HepG2 (cell line): ENCODE data around the gene KANK3. TPM values are rescaled to one million over a fixed set of nuclear protein-coding genes. Genes with fewer than 3 reads are reported as not detected.

Experiments used
- ARNTL ChIP-seq: sonication (generic); formaldehyde crosslinking; IDR thresholded peaks from 2 replicates; pipeline ENCODE4 v1.4.0; 2020; ENCODE audit warnings: mild to moderate bottlenecking, missing genetic modification reagents
- GPN1 ChIP-seq: sonication (generic); formaldehyde crosslinking; IDR thresholded peaks from 2 replicates; pipeline ENCODE4 v1.5.1; 2020; ENCODE audit warnings: missing genetic modification reagents, borderline replicate concordance
- MBNL3 ChIP-seq: fragments of 250-450 bp; sonication (Bioruptor Pico); conservative IDR thresholded peaks from 2 replicates; pipeline ENCODE4 v1.8.0; 2022; ENCODE audit warnings: mild to moderate bottlenecking, inconsistent platforms
- MEIS1 ChIP-seq: sonication (generic); formaldehyde crosslinking; IDR thresholded peaks from 2 replicates; pipeline ENCODE4 v1.9.0; 2021; ENCODE audit warnings: mild to moderate bottlenecking, missing genetic modification reagents, moderate library complexity, borderline replicate concordance
- NBN ChIP-seq: fragments of 450-650 bp; conservative IDR thresholded peaks from 2 replicates; pipeline ENCODE4 v1.6.1; 2017
- NCOA1 ChIP-seq: sonication (generic); formaldehyde crosslinking; IDR thresholded peaks from 2 replicates; pipeline ENCODE4 v1.9.0; 2021; ENCODE audit warnings: missing genetic modification reagents
- NFE2 ChIP-seq: sonication (generic); formaldehyde crosslinking; IDR thresholded peaks from 2 replicates; pipeline ENCODE4 v1.4.0; 2020; ENCODE audit warnings: missing genetic modification reagents
- PPARG ChIP-seq: conservative IDR thresholded peaks from 2 replicates; pipeline ENCODE4 v1.6.1; 2016; ENCODE audit warnings: missing biosample characterization, missing genetic modification reagents
- WIZ ChIP-seq: sonication (generic); formaldehyde crosslinking; IDR thresholded peaks from 2 replicates; pipeline ENCODE4 v1.5.1; 2020; ENCODE audit warnings: mild to moderate bottlenecking, missing genetic modification reagents
- ZFP82 ChIP-seq: sonication (generic); formaldehyde crosslinking; IDR thresholded peaks from 2 replicates; pipeline ENCODE4 v1.5.1; 2020; ENCODE audit warnings: mild to moderate bottlenecking, missing genetic modification reagents, borderline replicate concordance
- ZFP90 ChIP-seq: sonication (generic); formaldehyde crosslinking; IDR thresholded peaks from 2 replicates; pipeline ENCODE4 v1.8.0; 2022; ENCODE audit warnings: missing genetic modification reagents, mild to moderate bottlenecking, inconsistent platforms, borderline replicate concordance
- ZNF234 ChIP-seq: sonication (generic); formaldehyde crosslinking; conservative IDR thresholded peaks from 2 replicates; pipeline ENCODE4 v1.5.1; 2020; ENCODE audit warnings: mild to moderate bottlenecking, missing genetic modification reagents
- ZNF3 ChIP-seq: IDR thresholded peaks from 2 replicates; pipeline ENCODE4 v1.7.0; 2017; ENCODE audit warnings: inconsistent platforms
- ZNF709 ChIP-seq: sonication (generic); formaldehyde crosslinking; IDR thresholded peaks from 2 replicates; pipeline ENCODE4 v1.5.0; 2020; ENCODE audit warnings: mild to moderate bottlenecking, missing genetic modification reagents
- ZNF746 ChIP-seq: sonication (generic); formaldehyde crosslinking; IDR thresholded peaks from 2 replicates; pipeline ENCODE4 v1.8.0; 2022; ENCODE audit warnings: mild to moderate bottlenecking, missing genetic modification reagents
- ZNF841 ChIP-seq: sonication (generic); formaldehyde crosslinking; IDR thresholded peaks from 2 replicates; pipeline ENCODE4 v1.8.1; 2023; ENCODE audit warnings: missing genetic modification reagents, borderline replicate concordance
- polyA plus RNA-seq, 8 experiments: library from polyadenylated mRNA; depleted of rRNA in 3 of 8; stranded (reverse) in 7 of 8; unstranded in 1 of 8; fragments of >200 nt; fragmentation: Illumina TruSeq in 4 of 8; extraction: Trizol in 4 of 8; gene quantifications; 2 replicates each; pipeline versions ENCODE4 v1.2.1 to v1.2.3, GENCODE V29; 2011 to 2016; ENCODE audit warnings: low read depth in 4 of 8, missing spikeins in 1 of 8, mixed read lengths in 1 of 8; ENCODE audit not compliant: insufficient read depth in 1 of 8
- total RNA-seq, 5 experiments: library from RNA; depleted of rRNA; stranded (reverse); fragments of >200 nt; fragmentation: Illumina TruSeq; extraction: Trizol; gene quantifications; 2 replicates each; pipeline ENCODE4 v1.2.3, GENCODE V29; 2016; ENCODE audit warnings: low read depth in 1 of 5
- TF ChIP-seq, protein P1 (sequence below): sonication (generic); formaldehyde crosslinking; IDR thresholded peaks from 2 replicates; pipeline ENCODE4 v1.8.0; 2022; ENCODE audit warnings: missing genetic modification reagents, mild to moderate bottlenecking, moderate library complexity, borderline replicate concordance
- TF ChIP-seq, protein P2 (sequence below): sonication (generic); formaldehyde crosslinking; IDR thresholded peaks from 2 replicates; pipeline ENCODE4 v1.4.0; 2020; ENCODE audit warnings: missing genetic modification reagents
- TF ChIP-seq, protein P3 (sequence below): sonication (generic); formaldehyde crosslinking; IDR thresholded peaks from 2 replicates; pipeline ENCODE4 v1.4.0; 2020; ENCODE audit warnings: missing genetic modification reagents, borderline replicate concordance

The KANK3 gene
- total and polyA plus RNA-seq, 2 of the 13 experiments (the other 11 are each of a cell fraction or from before 2014, with no cell fraction given) = 0.15 to 0.20 TPM

DNA sequence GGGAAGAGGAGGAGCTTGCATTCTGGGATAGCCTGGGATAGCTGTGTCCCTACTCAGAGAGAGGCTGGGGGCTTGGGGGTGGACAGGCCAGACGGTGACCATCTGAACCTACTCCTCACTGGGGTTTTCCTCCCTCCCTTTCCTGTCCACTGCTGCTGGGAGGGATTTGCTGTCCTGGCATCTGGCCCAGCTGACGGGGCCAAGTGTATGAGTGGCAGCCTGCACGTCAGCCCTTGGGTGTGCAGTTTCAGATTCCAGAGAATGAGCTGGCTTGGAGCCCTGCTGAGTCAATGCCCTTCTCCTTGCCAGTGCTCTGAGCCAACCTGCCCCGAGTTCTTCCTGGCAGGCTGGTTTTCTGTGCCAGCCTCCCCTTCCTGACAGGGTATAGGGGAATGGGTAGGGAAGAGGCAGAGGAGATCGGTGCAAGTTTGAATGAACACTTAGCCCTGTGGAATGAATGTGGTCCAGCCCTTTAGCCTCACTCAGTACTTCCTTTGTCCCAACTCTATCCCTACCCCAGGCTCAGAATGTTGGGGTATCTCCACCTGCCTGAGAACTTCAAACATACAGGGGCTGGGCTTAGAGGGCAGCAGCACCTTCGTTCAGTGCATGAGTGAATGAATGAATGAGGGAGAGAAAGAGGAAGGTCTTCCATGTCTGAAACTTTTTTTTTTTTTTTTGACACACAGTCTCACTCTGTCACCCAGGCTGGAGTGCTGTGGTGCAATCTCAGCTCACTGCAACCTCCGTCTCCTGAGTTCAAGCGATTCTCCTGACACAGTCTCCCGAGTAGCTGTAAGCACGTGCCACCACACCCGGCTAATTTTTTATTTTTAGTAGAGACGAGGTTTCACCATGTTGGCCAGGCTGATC lies 19.1 kb upstream of the KANK3 start (continued):
- TF ChIP-seq, protein P1, sequence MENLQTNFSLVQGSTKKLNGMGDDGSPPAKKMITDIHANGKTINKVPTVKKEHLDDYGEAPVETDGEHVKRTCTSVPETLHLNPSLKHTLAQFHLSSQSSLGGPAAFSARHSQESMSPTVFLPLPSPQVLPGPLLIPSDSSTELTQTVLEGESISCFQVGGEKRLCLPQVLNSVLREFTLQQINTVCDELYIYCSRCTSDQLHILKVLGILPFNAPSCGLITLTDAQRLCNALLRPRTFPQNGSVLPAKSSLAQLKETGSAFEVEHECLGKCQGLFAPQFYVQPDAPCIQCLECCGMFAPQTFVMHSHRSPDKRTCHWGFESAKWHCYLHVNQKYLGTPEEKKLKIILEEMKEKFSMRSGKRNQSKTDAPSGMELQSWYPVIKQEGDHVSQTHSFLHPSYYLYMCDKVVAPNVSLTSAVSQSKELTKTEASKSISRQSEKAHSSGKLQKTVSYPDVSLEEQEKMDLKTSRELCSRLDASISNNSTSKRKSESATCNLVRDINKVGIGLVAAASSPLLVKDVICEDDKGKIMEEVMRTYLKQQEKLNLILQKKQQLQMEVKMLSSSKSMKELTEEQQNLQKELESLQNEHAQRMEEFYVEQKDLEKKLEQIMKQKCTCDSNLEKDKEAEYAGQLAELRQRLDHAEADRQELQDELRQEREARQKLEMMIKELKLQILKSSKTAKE (CRISPR knock-in tag) = peak; percentile 75; the same call in 1 of the 2 replicates
- TF ChIP-seq MBNL3 (CRISPR knock-in tag) (no peak), ZNF3 (no peak), ARNTL (CRISPR knock-in tag) (no peak), MEIS1 (CRISPR knock-in tag) (peak; percentile 44; the same call in 1 of the 2 replicates), ZNF841 (CRISPR knock-in tag) (no peak), NBN (no peak), NFE2 (CRISPR knock-in tag) (no peak), WIZ (CRISPR knock-in tag) (no peak), ZFP82 (CRISPR knock-in tag) (0 out of 2 replicates have a peak, but pooled peaks have one; percentile 5), ZFP90 (CRISPR knock-in tag) (peak; percentile 34; the same call in 1 of the 2 replicates), ZNF746 (no peak), ZNF709 (CRISPR knock-in tag) (no peak), GPN1 (no peak), PPARG (CRISPR knock-in tag) (no peak), NCOA1 (CRISPR knock-in tag) (no peak), ZNF234 (CRISPR knock-in tag) (no peak)
- TF ChIP-seq, protein P2, sequence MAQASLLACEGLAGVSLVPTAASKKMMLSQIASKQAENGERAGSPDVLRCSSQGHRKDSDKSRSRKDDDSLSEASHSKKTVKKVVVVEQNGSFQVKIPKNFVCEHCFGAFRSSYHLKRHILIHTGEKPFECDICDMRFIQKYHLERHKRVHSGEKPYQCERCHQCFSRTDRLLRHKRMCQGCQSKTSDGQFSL (CRISPR knock-in tag) = no peak
- TF ChIP-seq, protein P3, sequence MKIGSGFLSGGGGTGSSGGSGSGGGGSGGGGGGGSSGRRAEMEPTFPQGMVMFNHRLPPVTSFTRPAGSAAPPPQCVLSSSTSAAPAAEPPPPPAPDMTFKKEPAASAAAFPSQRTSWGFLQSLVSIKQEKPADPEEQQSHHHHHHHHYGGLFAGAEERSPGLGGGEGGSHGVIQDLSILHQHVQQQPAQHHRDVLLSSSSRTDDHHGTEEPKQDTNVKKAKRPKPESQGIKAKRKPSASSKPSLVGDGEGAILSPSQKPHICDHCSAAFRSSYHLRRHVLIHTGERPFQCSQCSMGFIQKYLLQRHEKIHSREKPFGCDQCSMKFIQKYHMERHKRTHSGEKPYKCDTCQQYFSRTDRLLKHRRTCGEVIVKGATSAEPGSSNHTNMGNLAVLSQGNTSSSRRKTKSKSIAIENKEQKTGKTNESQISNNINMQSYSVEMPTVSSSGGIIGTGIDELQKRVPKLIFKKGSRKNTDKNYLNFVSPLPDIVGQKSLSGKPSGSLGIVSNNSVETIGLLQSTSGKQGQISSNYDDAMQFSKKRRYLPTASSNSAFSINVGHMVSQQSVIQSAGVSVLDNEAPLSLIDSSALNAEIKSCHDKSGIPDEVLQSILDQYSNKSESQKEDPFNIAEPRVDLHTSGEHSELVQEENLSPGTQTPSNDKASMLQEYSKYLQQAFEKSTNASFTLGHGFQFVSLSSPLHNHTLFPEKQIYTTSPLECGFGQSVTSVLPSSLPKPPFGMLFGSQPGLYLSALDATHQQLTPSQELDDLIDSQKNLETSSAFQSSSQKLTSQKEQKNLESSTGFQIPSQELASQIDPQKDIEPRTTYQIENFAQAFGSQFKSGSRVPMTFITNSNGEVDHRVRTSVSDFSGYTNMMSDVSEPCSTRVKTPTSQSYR (CRISPR knock-in tag) = no peak
